Colonic mucosa (tissue), 4 donors: Measurements from ENCODE around the gene ZDHHC17. TPM values are rescaled to one million over a fixed set of nuclear protein-coding genes. Genes with fewer than 3 reads are reported as not detected.

ENCODE experiments used
- DNase-seq: peaks from one replicate; pipeline ENCODE4 v3.0.0-alpha.2; 2020
- H3K27ac ChIP-seq: fragments of 200-600 bp; one replicate; pipeline ENCODE4 v1.8.0; 2021
- H3K27me3 ChIP-seq: fragments of 200-600 bp; one replicate; pipeline ENCODE4 v1.8.0; 2021
- H3K36me3 ChIP-seq: fragments of 200-600 bp; one replicate; pipeline ENCODE4 v1.8.0; 2021
- H3K4me1 ChIP-seq: fragments of 200-600 bp; one replicate; pipeline ENCODE4 v1.8.0; 2021; ENCODE audit warnings: mild to moderate bottlenecking
- H3K4me3 ChIP-seq: fragments of 200-600 bp; one replicate; pipeline ENCODE4 v1.8.0; 2021
- H3K9ac ChIP-seq, 2 donors: one replicate each; pipeline ENCODE4 v1.7.0; 2013; ENCODE audit warnings: control low read depth in 2 of 2, low read depth in 2 of 2, low read length in 2 of 2
- H3K9me3 ChIP-seq: fragments of 200-600 bp; one replicate; pipeline ENCODE4 v1.8.0; 2021
- CTCF ChIP-seq: fragments of 200-600 bp; IDR thresholded peaks from one replicate; pipeline ENCODE4 v1.8.0; 2022; ENCODE audit warnings: antibody characterized with exemption, mild to moderate bottlenecking
- intact Hi-C: fragments of 100-400 bp; cut with DNase I; formaldehyde crosslinking; loops from one replicate; pipeline ENCODE4 v1.14.1; 2022
- total RNA-seq, 2 donors: library from RNA; stranded (reverse); fragmentation: NEBNext Ultra II Directional in 1 of 2; extraction: Animal tissue kit (Norgen Biotek cat#: 25700) in 1 of 2; gene quantifications; one replicate each; pipeline ENCODE4 v1.2.1, GENCODE V29; 2021
- donor health status: healthy.
- donor health status: DM: no; HTN: no; CAD: no.
- donor health status: DM: no; HTN: no; CAD: no.

ZDHHC17 gene
- total RNA-seq, 2 donors from 2014 or later = 15.7 to 16.6 TPM

GRCh38 chr12:76848132-76848531 is 84.2 kb downstream of the ZDHHC17 start:
- no peak for TF ChIP-seq CTCF
- Histone ChIP-seq H3K27me3 (no peaks in the 10 kb centered on the region), H3K4me3 (no peak overlapping the region), H3K36me3 (no peaks in the 10 kb centered on the region), H3K9ac (no peak overlapping the region), H3K4me1 (no peaks in the 10 kb centered on the region), H3K27ac (no peak overlapping the region), H3K9me3 (no peaks in the 10 kb centered on the region)
- DNase-seq = no peak
- intact Hi-C loops = no loop called here

GRCh38 chr12:76852106-76852505 is 88.2 kb downstream of the ZDHHC17 start:
- no peaks in the 10 kb centered on the region for H3K27me3 ChIP-seq
- DNase-seq = no peak
- H3K9ac ChIP-seq = no peak overlapping the region
- no peaks in the 10 kb centered on the region for H3K4me1 ChIP-seq
- H3K27ac ChIP-seq = no peak overlapping the region
- H3K4me3 ChIP-seq = no peak overlapping the region
- H3K9me3 ChIP-seq = no peaks in the 10 kb centered on the region
- no peak for TF ChIP-seq CTCF
- intact Hi-C loops = no loop called here
- H3K36me3 ChIP-seq = no peaks in the 10 kb centered on the region

GRCh38 chr12:76855271-76855670 is 91.4 kb downstream of the ZDHHC17 start:
- no peak for TF ChIP-seq CTCF
- Histone ChIP-seq H3K4me1 (no peaks in the 10 kb centered on the region), H3K9me3 (no peaks in the 10 kb centered on the region), H3K27ac (no peak overlapping the region), H3K4me3 (no peak overlapping the region), H3K9ac (no peak overlapping the region), H3K27me3 (no peaks in the 10 kb centered on the region), H3K36me3 (no peaks in the 10 kb centered on the region)
- intact Hi-C loops = no loop called here
- no peak for DNase-seq

GRCh38 chr12:76856018-76856644 is 92.2 kb downstream of the ZDHHC17 start:
- Histone ChIP-seq H3K4me3 (no peak overlapping the region), H3K27ac (no peak overlapping the region), H3K9ac (no peak overlapping the region), H3K36me3 (no peaks in the 10 kb centered on the region), H3K27me3 (no peaks in the 10 kb centered on the region), H3K9me3 (no peaks in the 10 kb centered on the region), H3K4me1 (no peaks in the 10 kb centered on the region)
- intact Hi-C loops = no loop called here
- DNase-seq = no peak
- TF ChIP-seq CTCF = no peak

GRCh38 chr12:76859611-76860010 is 95.7 kb downstream of the ZDHHC17 start:
- Histone ChIP-seq H3K27me3 (no peaks in the 10 kb centered on the region), H3K4me1 (no peaks in the 10 kb centered on the region), H3K9ac (no peak overlapping the region), H3K36me3 (no peaks in the 10 kb centered on the region), H3K9me3 (no peaks in the 10 kb centered on the region), H3K27ac (no peak overlapping the region), H3K4me3 (no peak overlapping the region)
- DNase-seq = no peak
- TF ChIP-seq CTCF = no peak
- intact Hi-C loops = no loop called here
